Transverse colon (tissue), 4 donors: ENCODE measurements around the gene S1PR5.

Experiments
- CTCF ChIP-seq, 5 experiments: fragments of 200-600 bp in 3 of 5; fragments of 450-650 bp in 2 of 5; sonication (generic) in 3 of 5; IDR thresholded peaks; 1 replicate in 2 of 5; 2 replicates in 3 of 5; pipeline ENCODE4 v1.5.1; 2016 to 2017; ENCODE audit warnings: antibody characterized with exemption in 5 of 5, inconsistent platforms in 3 of 5, mild to moderate bottlenecking in 2 of 5, moderate library complexity in 1 of 5
- POLR2A ChIP-seq: fragments of 450-650 bp; IDR thresholded peaks from one replicate; pipeline ENCODE4 v1.6.1; 2016; ENCODE audit warnings: antibody characterized with exemption, mild to moderate bottlenecking, moderate library complexity
- POLR2AphosphoS5 ChIP-seq, 3 donors: sonication (generic); formaldehyde crosslinking; IDR thresholded peaks; one replicate each; pipeline ENCODE4 v1.6.1; 2016; ENCODE audit warnings: antibody characterized with exemption in 3 of 3

- TF ChIP-seq POLR2A (no peak), CTCF (IDR thresholded peaks at IDR 0.05) (no peak), POLR2AphosphoS5 (IDR thresholded peaks at IDR 0.05) (no peak)
Measured at GRCh38 chr19:10538204-10538983, 21.1 kb upstream of the S1PR5 start.
